ENCODE data around the gene PRKG2. TPM values are rescaled to one million over a fixed set of nuclear protein-coding genes. Genes with fewer than 3 reads are reported as not detected.

PRKG2 gene
- total RNA-seq, 1 experiment from 2014 or later = 0.59 TPM

DNA sequence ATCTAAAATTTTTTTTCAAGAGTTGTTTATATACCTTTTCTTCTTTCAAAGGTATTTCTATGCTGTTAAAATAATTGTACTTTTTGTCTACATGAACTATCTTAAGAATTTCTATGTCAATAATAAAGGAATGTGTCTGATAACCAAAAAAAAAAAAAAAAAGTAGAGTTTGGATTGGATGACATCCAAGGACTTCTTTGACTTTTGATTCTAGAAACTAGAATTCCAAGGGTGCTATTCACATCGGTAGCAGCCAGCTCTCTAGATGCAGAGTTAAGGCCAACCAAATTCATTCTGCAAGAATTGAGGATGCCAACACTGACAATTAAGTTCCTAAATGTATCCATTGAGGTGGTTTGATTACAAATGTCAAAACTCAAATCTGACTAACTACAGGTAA is 42.0 kb upstream of the PRKG2 start:
- no TSS peak for BruUV-seq (replicated peaks)
- CTCF ChIA-PET = no interaction called here
- H3K36me3 ChIP-seq (ENCODE audit: control insufficient read depth, insufficient read depth, low read length) = no peaks in the 10 kb centered on the region
- no peak for ATAC-seq
- H3K27me3 ChIP-seq (ENCODE audit: control insufficient read depth, insufficient read depth, low read length) = no peaks in the 10 kb centered on the region
- POLR2A ChIA-PET = no interaction called here
- no peaks in the 10 kb centered on the region for H3K4me1 ChIP-seq (ENCODE audit: control insufficient read depth, insufficient read depth, low read length)
- intact Hi-C loops (cut with micrococcal nuclease; ENCODE audit: unreplicated experiment) = no loop called here
- no peak overlapping the region for H3K27ac ChIP-seq (ENCODE audit: low read length)
- H3K9me3 ChIP-seq (ENCODE audit: control insufficient read depth, insufficient read depth, low read depth, low read length) = no peaks in the 10 kb centered on the region
- DNase-seq (ENCODE audit: low read depth, low spot score) = no peak
- no peak overlapping the region for H3K4me3 ChIP-seq (ENCODE audit: low read depth in 2 of 2, low read length in 2 of 2)
- in situ Hi-C loops (cut with HindIII; ENCODE audit: low pct_unique_long_range_greater_than_20kb, low sequenced_read_pairs) = no loop called here
- no peak for TF ChIP-seq TCF7L2 (IDR thresholded peaks at IDR 0.05; ENCODE audit: low read depth, low read length)
- no peak for TF ChIP-seq SIN3A (IDR thresholded peaks at IDR 0.05; ENCODE audit: borderline replicate concordance, insufficient read depth, low read depth, low read length)
- TF ChIP-seq, protein P1, sequence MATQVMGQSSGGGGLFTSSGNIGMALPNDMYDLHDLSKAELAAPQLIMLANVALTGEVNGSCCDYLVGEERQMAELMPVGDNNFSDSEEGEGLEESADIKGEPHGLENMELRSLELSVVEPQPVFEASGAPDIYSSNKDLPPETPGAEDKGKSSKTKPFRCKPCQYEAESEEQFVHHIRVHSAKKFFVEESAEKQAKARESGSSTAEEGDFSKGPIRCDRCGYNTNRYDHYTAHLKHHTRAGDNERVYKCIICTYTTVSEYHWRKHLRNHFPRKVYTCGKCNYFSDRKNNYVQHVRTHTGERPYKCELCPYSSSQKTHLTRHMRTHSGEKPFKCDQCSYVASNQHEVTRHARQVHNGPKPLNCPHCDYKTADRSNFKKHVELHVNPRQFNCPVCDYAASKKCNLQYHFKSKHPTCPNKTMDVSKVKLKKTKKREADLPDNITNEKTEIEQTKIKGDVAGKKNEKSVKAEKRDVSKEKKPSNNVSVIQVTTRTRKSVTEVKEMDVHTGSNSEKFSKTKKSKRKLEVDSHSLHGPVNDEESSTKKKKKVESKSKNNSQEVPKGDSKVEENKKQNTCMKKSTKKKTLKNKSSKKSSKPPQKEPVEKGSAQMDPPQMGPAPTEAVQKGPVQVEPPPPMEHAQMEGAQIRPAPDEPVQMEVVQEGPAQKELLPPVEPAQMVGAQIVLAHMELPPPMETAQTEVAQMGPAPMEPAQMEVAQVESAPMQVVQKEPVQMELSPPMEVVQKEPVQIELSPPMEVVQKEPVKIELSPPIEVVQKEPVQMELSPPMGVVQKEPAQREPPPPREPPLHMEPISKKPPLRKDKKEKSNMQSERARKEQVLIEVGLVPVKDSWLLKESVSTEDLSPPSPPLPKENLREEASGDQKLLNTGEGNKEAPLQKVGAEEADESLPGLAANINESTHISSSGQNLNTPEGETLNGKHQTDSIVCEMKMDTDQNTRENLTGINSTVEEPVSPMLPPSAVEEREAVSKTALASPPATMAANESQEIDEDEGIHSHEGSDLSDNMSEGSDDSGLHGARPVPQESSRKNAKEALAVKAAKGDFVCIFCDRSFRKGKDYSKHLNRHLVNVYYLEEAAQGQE (IDR thresholded peaks at IDR 0.05; ENCODE audit: insufficient read depth in 1 of 2, low read depth in 2 of 2, low read length in 1 of 2) = no peak
- no peak for TF ChIP-seq POLR2AphosphoS5 (IDR thresholded peaks at IDR 0.05; ENCODE audit: low read depth, low read length)
- TF ChIP-seq, protein P2, sequence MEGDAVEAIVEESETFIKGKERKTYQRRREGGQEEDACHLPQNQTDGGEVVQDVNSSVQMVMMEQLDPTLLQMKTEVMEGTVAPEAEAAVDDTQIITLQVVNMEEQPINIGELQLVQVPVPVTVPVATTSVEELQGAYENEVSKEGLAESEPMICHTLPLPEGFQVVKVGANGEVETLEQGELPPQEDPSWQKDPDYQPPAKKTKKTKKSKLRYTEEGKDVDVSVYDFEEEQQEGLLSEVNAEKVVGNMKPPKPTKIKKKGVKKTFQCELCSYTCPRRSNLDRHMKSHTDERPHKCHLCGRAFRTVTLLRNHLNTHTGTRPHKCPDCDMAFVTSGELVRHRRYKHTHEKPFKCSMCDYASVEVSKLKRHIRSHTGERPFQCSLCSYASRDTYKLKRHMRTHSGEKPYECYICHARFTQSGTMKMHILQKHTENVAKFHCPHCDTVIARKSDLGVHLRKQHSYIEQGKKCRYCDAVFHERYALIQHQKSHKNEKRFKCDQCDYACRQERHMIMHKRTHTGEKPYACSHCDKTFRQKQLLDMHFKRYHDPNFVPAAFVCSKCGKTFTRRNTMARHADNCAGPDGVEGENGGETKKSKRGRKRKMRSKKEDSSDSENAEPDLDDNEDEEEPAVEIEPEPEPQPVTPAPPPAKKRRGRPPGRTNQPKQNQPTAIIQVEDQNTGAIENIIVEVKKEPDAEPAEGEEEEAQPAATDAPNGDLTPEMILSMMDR (IDR thresholded peaks at IDR 0.05) = no peak

DNA sequence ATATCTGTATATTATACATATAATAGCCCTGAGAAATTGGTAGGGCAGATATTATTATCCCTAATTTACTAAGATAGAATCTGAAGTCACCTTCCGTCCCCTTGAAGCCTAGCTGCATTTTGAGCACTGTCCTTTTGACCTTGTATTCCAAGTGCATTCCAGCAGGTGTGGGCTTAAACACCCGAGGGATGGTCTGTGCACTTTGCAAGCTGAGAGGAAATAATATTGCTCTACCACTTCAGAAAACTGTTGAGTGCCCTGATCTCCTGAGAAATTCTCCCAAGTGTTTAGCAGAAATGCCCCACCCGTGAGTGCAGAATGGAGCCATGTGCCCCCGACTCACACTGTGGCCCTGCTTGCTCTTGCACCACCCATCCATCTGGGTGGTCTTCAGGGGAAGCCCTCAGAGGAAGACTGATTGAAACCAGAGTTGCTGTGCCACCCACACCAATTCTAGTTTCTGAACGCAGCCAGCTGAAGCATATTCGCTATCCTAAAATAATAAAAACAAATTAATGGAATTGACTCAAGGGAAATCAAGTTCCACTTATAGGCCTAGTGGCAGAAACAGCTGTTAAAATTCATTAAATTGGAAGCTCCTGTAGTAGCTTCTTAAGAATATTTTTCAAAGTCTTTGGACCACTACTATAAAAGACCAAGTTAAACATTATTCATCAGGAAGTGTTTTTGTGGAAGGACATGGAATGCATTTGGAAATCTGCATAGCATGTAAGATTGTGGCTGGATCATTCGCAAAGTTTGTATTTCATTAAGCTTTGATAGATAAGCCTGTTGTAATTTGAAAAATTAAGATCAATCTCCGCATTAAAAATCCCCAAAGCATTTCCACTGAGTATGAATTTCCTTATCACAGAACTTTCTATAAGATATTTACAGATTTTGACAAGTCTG is 41.3 kb upstream of the PRKG2 start:
- BruUV-seq (replicated peaks) = no TSS peak
- H3K4me3 ChIP-seq (ENCODE audit: low read depth in 2 of 2, low read length in 2 of 2) = no peak overlapping the region
- H3K4me1 ChIP-seq (ENCODE audit: control insufficient read depth, insufficient read depth, low read length) = no peaks in the 10 kb centered on the region
- ATAC-seq = no peak
- no peaks in the 10 kb centered on the region for H3K36me3 ChIP-seq (ENCODE audit: control insufficient read depth, insufficient read depth, low read length)
- no peaks in the 10 kb centered on the region for H3K27me3 ChIP-seq (ENCODE audit: control insufficient read depth, insufficient read depth, low read length)
- no peak for DNase-seq (ENCODE audit: low read depth, low spot score)
- intact Hi-C loops (cut with micrococcal nuclease; ENCODE audit: unreplicated experiment) (no loop called here), in situ Hi-C loops (cut with HindIII; ENCODE audit: low pct_unique_long_range_greater_than_20kb, low sequenced_read_pairs) (no loop called here)
- POLR2A ChIA-PET = no interaction called here
- CTCF ChIA-PET = no interaction called here
- TF ChIP-seq SIN3A (IDR thresholded peaks at IDR 0.05; ENCODE audit: borderline replicate concordance, insufficient read depth, low read depth, low read length) = no peak
- TF ChIP-seq, protein P1 (IDR thresholded peaks at IDR 0.05; ENCODE audit: insufficient read depth in 1 of 2, low read depth in 2 of 2, low read length in 1 of 2) = no peak
- TF ChIP-seq, protein P2 (IDR thresholded peaks at IDR 0.05) = no peak
- TF ChIP-seq TCF7L2 (IDR thresholded peaks at IDR 0.05; ENCODE audit: low read depth, low read length) = no peak
- no peak for TF ChIP-seq POLR2AphosphoS5 (IDR thresholded peaks at IDR 0.05; ENCODE audit: low read depth, low read length)
- no peaks in the 10 kb centered on the region for H3K9me3 ChIP-seq (ENCODE audit: control insufficient read depth, insufficient read depth, low read depth, low read length)
- no peak overlapping the region for H3K27ac ChIP-seq (ENCODE audit: low read length)
